T-helper 1 cell (primary cell): ENCODE data around the gene RELN.
"Not testable (repeated sequence)": the region's sequence is repeated elsewhere in the genome, so short reads cannot be mapped to it uniquely, and the experiment has no call there.

Source experiments
- DNase-seq, 5 donors: peaks; one replicate each; pipeline ENCODE4 v3.0.0-alpha.2; 2012 to 2020

RELN gene

GRCh38 chr7:103541947-103542346 lies 447.5 kb downstream of the RELN start:
- no peak for DNase-seq

- DNase-seq = no peak
Observed at GRCh38 chr7:103541026-103541425, 448.4 kb downstream of the RELN start.

- DNase-seq = no peak
Observed at GRCh38 chr7:103540338-103540737, 449.1 kb downstream of the RELN start.

GRCh38 chr7:103539875-103540274 lies 449.6 kb downstream of the RELN start:
- no peak for DNase-seq

GRCh38 chr7:103538964-103539709 lies 450.3 kb downstream of the RELN start:
- no peak for DNase-seq

- no peak for DNase-seq
Observed at GRCh38 chr7:103533761-103534160, 455.7 kb downstream of the RELN start.

GRCh38 chr7:103532955-103533354 lies 456.5 kb downstream of the RELN start:
- no peak for DNase-seq

- no peak for DNase-seq
Observed at GRCh38 chr7:103528152-103528551, 461.3 kb downstream of the RELN start.

GRCh38 chr7:103525937-103526336 lies 463.5 kb downstream of the RELN start:
- no peak for DNase-seq

- no peak for DNase-seq
Observed at GRCh38 chr7:103524042-103524907, 465.2 kb downstream of the RELN start.

- no peak for DNase-seq
Observed at GRCh38 chr7:103521937-103522336, 467.5 kb downstream of the RELN start.

GRCh38 chr7:103504505-103505135 lies 484.8 kb downstream of the RELN start:
- no peak for DNase-seq

GRCh38 chr7:103501206-103501605 lies 488.3 kb downstream of the RELN start:
- DNase-seq = no peak

GRCh38 chr7:103499976-103500375 lies 489.5 kb downstream of the RELN start:
- DNase-seq = no peak

GRCh38 chr7:103487419-103487818 lies 502.0 kb downstream of the RELN start:
- DNase-seq = no peak

- not testable (repeated sequence) for DNase-seq
Observed at GRCh38 chr7:103486873-103487272, 502.6 kb downstream of the RELN start.

GRCh38 chr7:103480771-103481170 lies 508.7 kb downstream of the RELN start:
- DNase-seq = no peak

- DNase-seq = no peak
Observed at GRCh38 chr7:103474956-103475355, 514.5 kb downstream of the RELN start.

- DNase-seq = no peak
Observed at GRCh38 chr7:103469095-103469948, 520.1 kb downstream of the RELN start.

- DNase-seq = no peak
Observed at GRCh38 chr7:103466814-103467213, 522.6 kb downstream of the RELN start.

- no peak for DNase-seq
Observed at GRCh38 chr7:103462358-103462757, 527.1 kb downstream of the RELN start.
